Activated naive CD8-positive, alpha-beta T cell treated with anti-CD3 and anti-CD28 coated beads for 36 hours (primary cell): Measurements from ENCODE around the gene POLR2A. TPM values are rescaled to one million over a fixed set of nuclear protein-coding genes. Genes with fewer than 3 reads are reported as not detected.
"Not testable (repeated sequence)": the region's sequence is repeated elsewhere in the genome, so short reads cannot be mapped to it uniquely, and the experiment has no call there.

Experiments used
- DNase-seq: peaks from one replicate; pipeline ENCODE4 v3.0.0; 2021
- H3K27ac Mint-ChIP-seq: one replicate; pipeline ENCODE4 v1.8.0; 2022; ENCODE audit warnings: mild to moderate bottlenecking, moderate library complexity, mixed read lengths
- H3K27me3 Mint-ChIP-seq: one replicate; pipeline ENCODE4 v1.8.0; 2022; ENCODE audit warnings: mild to moderate bottlenecking, mixed read lengths
- H3K36me3 Mint-ChIP-seq: one replicate; pipeline ENCODE4 v1.8.0; 2021; ENCODE audit warnings: mild to moderate bottlenecking, mixed read lengths
- H3K4me1 Mint-ChIP-seq: one replicate; pipeline ENCODE4 v1.8.0; 2021; ENCODE audit warnings: mixed read lengths
- H3K4me3 Mint-ChIP-seq: one replicate; pipeline ENCODE4 v1.8.0; 2022; ENCODE audit warnings: mild to moderate bottlenecking, moderate library complexity, mixed read lengths
- H3K9me3 Mint-ChIP-seq: one replicate; pipeline ENCODE4 v1.8.0; 2022; ENCODE audit warnings: mixed read lengths
- total RNA-seq, 2 experiments: library from RNA; stranded (reverse); gene quantifications; one replicate each; pipeline ENCODE4 v1.2.3, GENCODE V29; 2021

POLR2A gene
- total RNA-seq, 2 experiments from 2014 or later: 198 to 200 TPM

DNA sequence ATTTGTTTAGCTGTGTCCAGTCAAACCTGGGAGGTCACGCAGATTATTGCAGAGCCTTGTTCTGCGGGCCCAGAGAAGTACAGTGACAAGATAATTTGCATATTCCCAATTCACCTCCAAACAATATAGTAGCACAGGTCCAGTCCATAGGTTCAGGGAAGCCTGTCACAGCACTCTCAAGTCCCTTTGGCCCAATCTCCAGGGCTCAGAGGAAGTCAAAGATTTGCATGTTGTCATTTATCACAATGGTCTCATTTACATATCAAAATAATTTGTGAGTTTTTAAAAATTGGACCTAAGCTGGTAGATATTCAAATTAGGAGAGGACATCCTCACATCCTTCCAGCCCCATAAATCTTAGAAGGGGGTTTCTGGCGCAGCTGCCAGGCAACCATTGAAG is 16.7 kb upstream of the POLR2A start:
- Mint-ChIP-seq H3K4me1 (peaks cover 27% of the 10 kb centered on the region), H3K9me3 (no peaks in the 10 kb centered on the region)

DNA sequence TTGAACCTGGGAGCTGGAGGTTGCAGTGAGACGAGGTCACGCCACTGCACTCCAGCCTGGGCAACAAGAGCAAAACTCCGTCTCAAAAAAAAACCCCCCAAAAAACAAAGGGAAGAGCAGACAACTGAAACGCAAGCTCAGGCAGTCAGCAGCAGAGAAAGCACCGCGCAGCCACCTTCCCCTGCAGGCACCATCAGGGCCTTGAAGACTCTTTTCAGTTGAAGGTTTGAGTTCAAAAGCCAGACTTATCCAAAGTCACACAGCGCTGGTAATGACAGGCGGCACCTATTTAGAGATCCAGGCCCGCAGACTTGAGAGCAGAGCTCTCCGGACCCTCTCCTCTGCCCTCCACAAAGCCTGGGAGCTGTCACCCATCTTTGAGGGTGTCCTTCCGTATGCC is 15.9 kb upstream of the POLR2A start:
- H3K9me3 Mint-ChIP-seq: no peaks in the 10 kb centered on the region
- no peak for DNase-seq
- H3K4me1 Mint-ChIP-seq: peaks cover 30% of the 10 kb centered on the region
- no peaks in the 10 kb centered on the region for H3K27me3 Mint-ChIP-seq
- H3K36me3 Mint-ChIP-seq: peaks cover 5% of the 10 kb centered on the region
- no peak overlapping the region for H3K27ac Mint-ChIP-seq
- no peak overlapping the region for H3K4me3 Mint-ChIP-seq

More for the DNA sequence above, 16.7 kb upstream of the POLR2A start:
- H3K27me3 Mint-ChIP-seq: no peaks in the 10 kb centered on the region
- DNase-seq: no peak
- no peak overlapping the region for H3K4me3 Mint-ChIP-seq
- peaks cover 5% of the 10 kb centered on the region for H3K36me3 Mint-ChIP-seq
- H3K27ac Mint-ChIP-seq: peak overlapping the region; percentile 74

DNA sequence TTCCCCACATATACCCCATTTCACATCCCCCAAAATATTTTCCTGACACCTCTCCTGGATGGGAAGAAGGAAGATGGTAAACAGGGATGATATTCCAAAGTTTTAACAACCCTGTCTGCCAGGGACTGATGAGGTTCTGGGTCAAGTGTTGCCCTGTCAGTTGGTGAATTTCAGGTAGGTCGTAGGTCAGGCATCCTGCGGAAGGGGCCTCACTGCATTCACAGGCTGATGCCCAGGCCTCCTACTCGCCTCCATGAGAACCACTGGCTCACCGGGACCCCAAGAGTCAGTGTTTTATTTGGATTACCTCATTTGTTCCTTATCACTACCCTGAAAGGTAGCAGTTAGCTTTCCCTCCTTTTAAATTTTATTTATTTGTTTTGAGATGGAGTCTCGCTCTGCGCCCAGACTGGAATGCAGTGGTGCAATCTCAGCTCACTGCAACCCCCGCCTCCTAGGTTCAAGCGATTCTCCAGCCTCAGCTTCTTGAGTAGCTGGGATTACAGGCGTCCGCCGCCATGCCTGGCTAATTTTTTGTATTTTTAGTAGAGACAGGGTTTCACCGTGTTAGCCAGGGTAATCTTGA is 15.3 kb upstream of the POLR2A start:
- no peak for DNase-seq
- no peaks in the 10 kb centered on the region for H3K27me3 Mint-ChIP-seq
- H3K4me1 Mint-ChIP-seq: peaks cover 30% of the 10 kb centered on the region
- H3K9me3 Mint-ChIP-seq: no peaks in the 10 kb centered on the region
- H3K4me3 Mint-ChIP-seq: no peak overlapping the region
- no peak overlapping the region for H3K27ac Mint-ChIP-seq
- H3K36me3 Mint-ChIP-seq: peaks cover 4% of the 10 kb centered on the region

DNA sequence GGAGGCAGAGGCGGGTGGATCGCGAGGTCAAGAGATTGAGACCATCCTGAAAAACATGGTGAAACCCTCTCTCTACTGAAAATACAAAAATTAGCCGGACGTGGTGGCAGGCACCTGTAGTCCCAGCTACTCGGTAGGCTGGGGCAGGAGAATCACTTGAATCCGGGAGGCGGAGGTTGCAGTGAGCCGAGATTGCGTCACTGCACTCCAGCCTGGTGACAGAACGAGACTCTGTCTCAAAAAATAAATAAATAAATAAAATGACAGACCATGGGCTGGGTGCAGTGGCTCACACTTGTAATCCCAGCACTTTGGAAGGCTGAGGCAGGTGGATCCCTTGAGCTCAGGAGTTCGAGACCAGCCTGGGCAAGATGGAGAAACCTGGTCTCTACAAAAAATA is 14.3 kb upstream of the POLR2A start:
- not testable (repeated sequence) for DNase-seq, H3K4me3 Mint-ChIP-seq, H3K9me3 Mint-ChIP-seq, H3K36me3 Mint-ChIP-seq, H3K27me3 Mint-ChIP-seq, H3K27ac Mint-ChIP-seq
- peaks cover 30% of the 10 kb centered on the region for H3K4me1 Mint-ChIP-seq

DNA sequence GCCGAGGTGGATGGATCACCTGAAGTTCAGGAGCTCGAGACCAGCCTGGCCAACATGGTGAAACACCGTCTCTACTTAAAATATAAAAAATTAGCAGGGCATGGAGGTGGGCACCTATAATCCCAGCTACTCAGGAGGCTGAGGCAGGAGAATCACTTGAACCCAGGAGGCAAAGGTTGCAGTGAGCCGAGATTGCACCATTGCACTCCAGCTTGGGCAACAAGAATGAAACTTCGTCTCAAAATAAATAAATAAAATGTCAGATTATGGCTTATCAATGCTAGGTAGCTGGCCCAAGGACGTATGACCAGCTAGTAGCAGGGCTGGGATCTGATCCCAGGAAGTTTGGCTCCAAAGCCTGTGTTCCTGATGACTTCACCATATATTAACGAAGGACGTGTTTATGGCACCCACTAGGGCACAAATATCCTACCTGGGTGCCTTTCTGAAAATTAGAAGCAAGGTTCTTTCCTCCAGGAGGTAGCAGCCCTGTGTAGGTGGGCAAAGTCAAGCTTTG is 13.7 kb upstream of the POLR2A start:
- H3K27me3 Mint-ChIP-seq, H3K9me3 Mint-ChIP-seq, H3K4me3 Mint-ChIP-seq, H3K36me3 Mint-ChIP-seq, H3K27ac Mint-ChIP-seq, DNase-seq: not testable (repeated sequence)
- H3K4me1 Mint-ChIP-seq: peaks cover 30% of the 10 kb centered on the region

DNA sequence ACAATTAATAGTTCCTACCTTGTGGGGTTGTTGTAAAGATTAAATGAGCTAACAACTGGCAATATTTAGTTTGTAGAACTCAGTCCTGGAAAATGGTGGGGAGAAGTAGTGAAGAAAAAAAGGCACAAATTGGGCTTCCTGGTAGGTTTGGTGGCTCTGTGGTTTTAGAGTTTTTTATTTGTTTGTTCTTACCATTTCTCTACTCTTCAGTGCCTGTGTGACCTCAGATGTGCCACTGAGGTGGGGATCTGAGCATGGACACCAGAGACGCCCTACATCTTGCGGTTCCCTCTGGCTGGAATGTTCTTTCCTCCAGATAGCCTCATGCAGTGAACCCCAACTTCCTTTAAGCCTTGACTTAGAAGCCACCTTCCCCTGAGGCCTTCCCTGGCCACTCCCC is 12.4 kb upstream of the POLR2A start:
- no peaks in the 10 kb centered on the region for H3K9me3 Mint-ChIP-seq
- peak overlapping the region; percentile 70 for H3K27ac Mint-ChIP-seq
- no peaks in the 10 kb centered on the region for H3K27me3 Mint-ChIP-seq
- no peak overlapping the region for H3K4me3 Mint-ChIP-seq
- H3K36me3 Mint-ChIP-seq: peaks cover 11% of the 10 kb centered on the region
- H3K4me1 Mint-ChIP-seq: peaks cover 38% of the 10 kb centered on the region
- DNase-seq: no peak

DNA sequence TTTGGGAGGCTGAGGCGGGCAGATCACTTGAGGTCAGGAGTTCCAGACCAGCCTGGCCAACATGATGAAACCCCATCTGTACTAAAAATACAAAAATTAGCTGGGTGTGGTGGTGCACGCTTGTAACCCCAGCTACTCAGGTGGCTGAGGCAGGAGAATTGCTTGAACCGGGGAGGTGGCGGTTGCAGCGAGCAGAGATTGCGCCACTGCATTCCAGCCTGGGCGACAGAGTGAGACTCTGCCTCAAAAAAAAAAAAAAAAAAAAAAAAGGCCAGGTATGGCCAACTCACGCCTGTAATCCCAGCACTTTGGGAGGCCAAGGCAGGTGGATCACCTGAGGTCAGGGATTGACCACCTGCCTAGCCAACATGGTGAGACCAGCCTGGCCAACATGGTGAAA is 9.4 kb upstream of the POLR2A start:
- not testable (repeated sequence) for H3K27me3 Mint-ChIP-seq, H3K27ac Mint-ChIP-seq, H3K9me3 Mint-ChIP-seq, H3K4me3 Mint-ChIP-seq, DNase-seq
- peaks cover 36% of the 10 kb centered on the region for H3K4me1 Mint-ChIP-seq
- peaks cover 15% of the 10 kb centered on the region for H3K36me3 Mint-ChIP-seq

DNA sequence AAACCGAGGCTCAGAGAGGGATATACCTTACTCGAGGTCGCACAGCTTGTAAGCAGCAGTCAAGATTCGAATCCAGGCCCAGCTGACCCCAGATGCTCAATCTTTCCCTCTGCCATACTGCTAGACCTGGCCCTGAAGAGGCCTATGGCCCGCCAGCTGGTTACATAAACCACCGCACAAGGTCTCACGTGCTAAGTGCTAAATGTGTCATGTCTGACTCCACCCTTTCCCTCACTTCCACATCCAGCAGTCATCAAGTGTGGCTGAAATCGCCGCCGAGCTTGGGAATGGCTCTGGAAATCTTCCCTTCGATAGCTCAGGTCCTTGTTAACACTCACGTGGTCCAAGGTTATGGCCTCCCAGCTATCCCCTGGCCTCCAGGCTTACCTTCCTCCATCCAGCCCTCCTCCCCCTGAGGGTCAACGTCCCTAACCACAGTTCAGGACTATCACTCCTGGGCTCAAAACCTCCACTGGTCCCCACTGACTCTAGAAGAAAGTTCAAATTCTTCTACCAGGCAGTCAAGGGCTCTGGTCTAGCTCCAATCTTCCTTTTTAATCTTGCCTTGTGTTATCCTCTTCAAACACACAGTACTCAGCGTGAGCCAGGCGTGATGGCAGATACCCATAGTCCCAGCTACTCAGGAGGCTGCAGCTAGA is 8.3 kb upstream of the POLR2A start:
- DNase-seq: no peak
- H3K4me3 Mint-ChIP-seq: peak overlapping the region; percentile 56
- H3K36me3 Mint-ChIP-seq: peaks cover 17% of the 10 kb centered on the region
- peak overlapping the region; percentile 92 for H3K27ac Mint-ChIP-seq
- peaks cover 43% of the 10 kb centered on the region for H3K4me1 Mint-ChIP-seq
- H3K9me3 Mint-ChIP-seq: no peaks in the 10 kb centered on the region
- H3K27me3 Mint-ChIP-seq: no peaks in the 10 kb centered on the region

DNA sequence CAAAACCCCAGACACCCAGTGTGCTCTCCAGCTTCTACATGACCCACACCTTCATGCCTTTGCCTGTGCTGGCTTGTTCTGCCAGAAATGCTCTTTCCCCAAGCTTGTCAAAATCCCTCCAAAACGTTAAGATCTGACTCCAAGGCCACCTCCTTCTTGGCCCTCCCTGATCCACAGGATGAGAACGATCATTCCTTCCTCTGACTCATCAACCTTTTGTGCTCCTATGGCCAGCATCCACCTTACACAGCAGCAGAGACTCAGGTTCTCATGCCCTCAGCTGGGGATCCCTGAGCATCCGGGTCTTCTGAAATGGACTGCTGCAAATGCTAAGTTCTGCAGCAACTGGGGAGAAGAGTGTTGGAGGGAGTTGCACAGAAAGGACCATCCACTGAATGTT is 7.7 kb upstream of the POLR2A start:
- peak overlapping the region; percentile 92 for H3K27ac Mint-ChIP-seq
- peaks cover 45% of the 10 kb centered on the region for H3K4me1 Mint-ChIP-seq
- H3K4me3 Mint-ChIP-seq: peak overlapping the region; percentile 56
- no peaks in the 10 kb centered on the region for H3K27me3 Mint-ChIP-seq
- H3K36me3 Mint-ChIP-seq: peaks cover 17% of the 10 kb centered on the region
- no peak for DNase-seq
- H3K9me3 Mint-ChIP-seq: no peaks in the 10 kb centered on the region

DNA sequence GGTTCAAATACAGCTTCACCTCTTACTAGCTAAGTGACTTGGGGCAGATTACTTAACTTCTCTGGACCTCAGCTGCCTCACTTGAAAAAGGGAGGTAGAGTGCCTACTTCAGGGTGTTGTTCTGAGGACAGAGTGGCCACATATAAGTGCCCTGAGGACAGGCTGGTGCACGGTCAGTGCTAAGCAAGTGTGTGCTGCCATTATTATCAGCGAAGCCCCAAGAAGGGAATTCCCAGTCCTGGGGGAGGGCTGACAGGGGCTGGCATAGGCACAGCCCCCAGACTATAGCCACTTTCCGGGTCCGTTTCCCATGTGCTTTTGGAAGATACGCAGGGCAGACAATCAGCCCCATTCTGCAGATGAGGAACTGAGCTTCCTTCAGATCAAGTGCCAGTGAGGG is 7.2 kb upstream of the POLR2A start:
- peaks cover 45% of the 10 kb centered on the region for H3K4me1 Mint-ChIP-seq

DNA sequence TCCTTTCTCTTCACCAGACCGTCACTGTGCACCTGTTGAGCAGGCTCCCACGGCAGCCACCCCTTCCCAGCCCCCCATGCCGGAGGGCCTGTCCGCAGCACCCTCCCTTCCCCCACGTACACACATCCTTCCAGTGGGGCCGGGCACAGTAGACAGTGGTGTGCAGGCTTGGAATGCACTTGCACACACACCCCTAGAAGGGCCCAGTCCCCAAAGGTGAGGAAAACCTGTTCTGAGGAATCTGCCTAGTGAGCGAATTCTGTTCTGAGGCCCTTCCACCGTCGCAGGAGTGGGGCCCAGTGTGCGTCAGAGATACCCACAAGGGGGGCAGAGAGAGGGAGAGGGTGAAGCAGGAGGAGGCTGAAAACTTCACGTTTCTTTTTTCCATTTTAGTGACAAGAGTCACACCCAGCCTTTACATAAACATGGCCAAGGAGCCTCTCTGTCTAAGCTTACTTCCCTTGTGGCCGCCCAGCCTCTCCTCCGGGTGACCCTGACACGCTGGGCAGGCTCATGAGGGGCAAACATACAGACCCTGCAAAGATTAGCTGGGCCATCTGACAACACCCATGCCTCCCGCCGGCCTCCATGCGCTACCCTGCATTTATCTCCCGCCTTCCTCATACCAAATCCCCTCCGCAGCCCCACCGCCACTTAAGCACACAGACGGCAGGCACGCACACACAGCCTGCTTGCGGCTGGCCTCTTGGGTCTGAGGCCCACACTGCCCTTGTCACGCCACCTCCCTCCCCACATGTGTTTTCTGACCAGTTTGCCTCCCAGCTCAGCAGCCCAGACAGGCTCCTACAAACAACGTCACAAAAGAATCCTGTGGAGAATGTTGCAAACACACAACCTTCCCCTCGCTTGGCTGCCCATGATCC is 6.5 kb upstream of the POLR2A start:
- peak overlapping the region; percentile 90 for H3K4me3 Mint-ChIP-seq
- no peaks in the 10 kb centered on the region for H3K27me3 Mint-ChIP-seq
- H3K36me3 Mint-ChIP-seq: peaks cover 17% of the 10 kb centered on the region
- no peaks in the 10 kb centered on the region for H3K9me3 Mint-ChIP-seq
- H3K27ac Mint-ChIP-seq: peak overlapping the region; percentile 92
- H3K4me1 Mint-ChIP-seq: peaks cover 48% of the 10 kb centered on the region
- DNase-seq: peak; percentile 53

More for the DNA sequence above, 7.2 kb upstream of the POLR2A start:
- no peak for DNase-seq
- Mint-ChIP-seq H3K36me3 (peaks cover 17% of the 10 kb centered on the region), H3K27me3 (no peaks in the 10 kb centered on the region), H3K9me3 (no peaks in the 10 kb centered on the region), H3K27ac (peak overlapping the region; percentile 92), H3K4me3 (peak overlapping the region; percentile 90)

DNA sequence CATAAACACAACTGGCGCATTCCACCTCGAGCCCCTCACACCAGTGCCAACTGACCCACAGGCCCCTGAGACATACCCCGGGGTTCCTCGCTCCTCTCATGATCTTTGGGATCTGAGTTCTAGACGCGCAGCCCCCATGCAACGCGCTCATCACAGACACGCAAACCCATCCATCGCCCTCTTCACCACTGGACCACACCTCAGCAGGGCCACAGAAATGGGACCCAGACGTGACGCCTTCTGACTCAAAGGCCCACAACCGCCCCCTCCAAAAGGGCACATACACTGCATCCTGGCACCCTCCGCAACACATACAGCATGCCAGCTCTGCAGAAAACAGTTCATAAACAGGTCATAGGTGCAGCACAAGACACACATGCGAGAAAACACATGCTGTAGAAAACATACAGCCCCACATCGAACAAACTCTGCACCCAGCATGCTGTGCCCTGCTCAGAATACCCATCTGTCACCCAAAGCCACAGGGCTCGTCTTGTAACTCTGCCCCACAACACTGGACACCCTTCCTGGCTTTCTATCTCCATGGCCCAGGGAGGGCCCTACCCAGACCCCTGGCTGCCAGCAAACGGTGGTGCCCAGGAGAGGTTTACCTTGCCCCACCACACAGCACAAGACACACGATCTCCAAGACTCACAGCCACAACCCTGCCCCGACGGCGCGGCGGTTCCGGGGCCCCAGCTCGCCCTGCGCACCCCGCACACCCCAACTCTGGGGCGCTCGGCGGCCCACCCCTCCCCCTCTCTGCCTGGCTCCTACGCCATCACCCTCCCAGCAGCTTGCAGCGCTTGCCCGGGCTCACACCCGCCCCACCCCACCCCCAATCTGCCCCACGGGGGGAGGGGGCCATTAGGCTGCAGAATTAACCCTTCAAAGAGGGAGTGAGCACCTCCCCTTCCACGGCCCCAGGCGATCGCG is 5.6 kb upstream of the POLR2A start:
- no peaks in the 10 kb centered on the region for H3K9me3 Mint-ChIP-seq
- peak overlapping the region; percentile 90 for H3K4me3 Mint-ChIP-seq
- peaks cover 17% of the 10 kb centered on the region for H3K36me3 Mint-ChIP-seq
- peak; percentile 70 for DNase-seq
- H3K4me1 Mint-ChIP-seq: peaks cover 51% of the 10 kb centered on the region
- H3K27me3 Mint-ChIP-seq: no peaks in the 10 kb centered on the region
- H3K27ac Mint-ChIP-seq: peak overlapping the region; percentile 92

DNA sequence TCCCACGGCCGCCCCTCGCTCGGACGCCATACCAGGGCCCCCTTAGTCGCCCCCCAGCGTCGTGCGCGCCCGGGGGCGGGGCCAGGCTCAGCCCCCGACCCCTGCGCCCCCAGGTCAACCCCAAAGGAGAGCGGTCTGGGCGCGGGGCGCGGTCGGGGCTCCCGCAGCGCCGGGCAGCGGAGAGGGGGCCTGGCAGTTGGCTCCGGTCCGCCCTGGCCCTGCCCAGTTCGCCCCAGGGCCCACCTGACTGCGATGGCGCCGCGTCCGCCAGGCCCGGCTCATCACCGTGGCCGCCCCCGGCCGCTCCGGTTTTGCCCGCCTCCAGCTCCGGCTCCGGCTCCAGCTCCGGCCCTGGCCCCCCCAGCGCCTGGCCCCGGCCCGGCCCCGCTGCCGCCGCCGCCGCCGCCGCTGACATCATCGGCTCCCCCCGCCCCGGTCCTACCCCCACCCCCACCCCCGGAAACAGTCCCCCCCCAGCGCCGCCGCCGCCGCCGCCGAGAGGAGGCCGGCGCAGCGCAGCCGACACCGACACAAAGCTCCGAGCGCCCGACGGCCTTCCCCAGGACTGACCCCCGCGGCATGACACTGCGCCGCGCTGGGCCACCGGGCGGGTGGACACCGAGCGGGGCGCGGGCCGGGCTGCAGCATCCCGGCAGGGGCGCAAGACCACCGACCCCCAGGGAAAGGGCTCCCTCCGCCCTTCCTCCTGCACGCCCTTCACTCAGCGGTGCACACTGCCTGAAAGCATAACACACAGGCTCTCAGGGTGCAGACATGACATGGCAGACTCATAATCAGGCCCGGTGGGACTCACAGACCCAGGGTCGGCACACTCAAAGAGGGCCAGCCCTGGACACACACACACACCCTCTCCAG is 4.7 kb upstream of the POLR2A start, which contains the start of gene ZBTB4:
TSS of gene ZBTB4 (minus strand) at position 419 of the 876 bp plus-strand sequence. CDS start 12,830 bp downstream, outside the sequence.
- Mint-ChIP-seq H3K4me1 (peaks cover 51% of the 10 kb centered on the region), H3K9me3 (no peaks in the 10 kb centered on the region), H3K27ac (peak within 1 kb of the TSS; percentile 92), H3K36me3 (peaks cover 17% of the 10 kb centered on the region), H3K4me3 (peak within 1 kb of the TSS; percentile 90), H3K27me3 (no peaks in the 10 kb centered on the region)
- peak; percentile 65 for DNase-seq

DNA sequence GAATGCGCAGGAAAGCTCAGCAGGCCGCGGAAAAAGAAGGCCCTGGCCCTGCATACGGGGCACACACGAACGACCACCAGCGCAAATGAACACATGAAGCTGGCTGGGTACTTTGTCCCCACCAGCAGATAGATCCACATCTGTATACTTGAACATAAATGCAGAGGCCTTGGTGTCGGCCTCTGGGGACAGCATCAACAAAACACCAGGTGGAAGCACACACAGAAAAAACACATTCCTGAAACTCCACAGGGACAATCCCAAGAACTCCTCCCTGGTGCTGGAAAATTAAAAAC is 4.1 kb upstream of the POLR2A start:
- Mint-ChIP-seq H3K4me3 (peak overlapping the region; percentile 86), H3K9me3 (no peaks in the 10 kb centered on the region), H3K4me1 (peaks cover 54% of the 10 kb centered on the region), H3K36me3 (peaks cover 22% of the 10 kb centered on the region), H3K27ac (peak overlapping the region; percentile 92), H3K27me3 (no peaks in the 10 kb centered on the region)
- DNase-seq: no peak
